ENCODE results near the gene DYNC1I1.

- TF ChIP-seq POLR2A (IDR thresholded peaks at IDR 0.05) (no peak), CTCF (IDR thresholded peaks at IDR 0.05) (no peak), POLR2AphosphoS5 (IDR thresholded peaks at IDR 0.05) (no peak), EP300 (IDR thresholded peaks at IDR 0.05) (no peak)
Observed at GRCh38 chr7:95736635-95737034, 35.7 kb upstream of the DYNC1I1 start.

Data from upper lobe of left lung (tissue), 4 donors.